HepG2 (cell line): ENCODE results near the gene ULK4. TPM values are rescaled to one million over a fixed set of nuclear protein-coding genes. Genes with fewer than 3 reads are reported as not detected.
A peak's percentile ranks its signal among the peaks of the same experiment; 100 is the strongest.

Experiments
- ATAC-seq: fragments of 200-7000 bp; cut with Tn5 transposase; 3 replicates; pipeline ENCODE4 v1.9.1; 2020; ENCODE audit warnings: mild to moderate bottlenecking, moderate library complexity
- BruUV-seq: library from RNA; stranded (reverse); fragments of 400-500 nt; replicated peaks from 2 replicates; lab custom pipeline; 2021; lab: Mats Ljungman, UMichigan
- CTCF ChIA-PET: fragments of 300-600 bp; formaldehyde crosslinking; extraction: SDS; loops from one replicate; lab custom pipeline; 2021; ENCODE audit warnings: low total read pairs, inconsistent platforms, low intra/inter-chr PET ratio; lab: Yijun Ruan, JAX
- POLR2A ChIA-PET: fragments of 350-600 bp; sonication (Branson Sonifier 250); formaldehyde crosslinking; loops from one replicate; lab custom pipeline; 2020; ENCODE audit warnings: antibody characterized with exemption, inconsistent platforms; lab: Yijun Ruan, JAX
- DNase-seq: peaks from one replicate; pipeline ENCODE4 v3.0.0-alpha.2; 2015; ENCODE audit warnings: low spot score
- FAIRE-seq: peaks from 3 replicates; lab custom pipeline; 2011; peaks lifted over from hg19 to GRCh38; lab: Jason Lieb, UNC
- H2AFZ ChIP-seq: one replicate; pipeline ENCODE4 v1.6.1; 2011; ENCODE audit warnings: low read length, inconsistent platforms
- H3K27ac ChIP-seq: fragments of 300-600 bp; 3 replicates; pipeline ENCODE4 v1.8.0; 2011; ENCODE audit warnings: mixed run types, mild to moderate bottlenecking, mixed read lengths, low read length, inconsistent platforms; ENCODE audit not compliant: insufficient read depth; ENCODE audit errors: extremely low read length
- H3K27me3 ChIP-seq, 2 experiments: fragments of 200-600 bp in 1 of 2; 2 replicates in 1 of 2; 3 replicates in 1 of 2; pipeline versions ENCODE4 v1.6.0 to v1.8.0; 2011; ENCODE audit warnings: low read length in 2 of 2, mild to moderate bottlenecking in 2 of 2, moderate library complexity in 2 of 2, inconsistent platforms in 1 of 2; ENCODE audit not compliant: insufficient read depth in 2 of 2, control insufficient read depth in 1 of 2
- H3K36me3 ChIP-seq, 2 experiments: fragments of 200-600 bp in 1 of 2; replicated peaks in 1 of 2; 2 replicates in 1 of 2; 3 replicates in 1 of 2; pipeline versions ENCODE4 v1.5.1 to v1.8.0; 2011; ENCODE audit warnings: low read length in 2 of 2, inconsistent platforms in 1 of 2; ENCODE audit not compliant: insufficient read depth in 2 of 2, control insufficient read depth in 1 of 2
- H3K4me1 ChIP-seq: 2 replicates; pipeline ENCODE4 v1.5.1; 2012; ENCODE audit warnings: low read length, inconsistent platforms; ENCODE audit not compliant: insufficient read depth
- H3K4me2 ChIP-seq: 2 replicates; pipeline ENCODE4 v1.6.0; 2011; ENCODE audit warnings: low read depth, low read length, inconsistent platforms
- H3K4me3 ChIP-seq, 3 experiments: fragments of 200-600 bp in 1 of 3; sonication (generic), shearing (Covaris generic) in 1 of 3; replicated peaks in 1 of 3; 2 replicates each; pipeline ENCODE4 v1.5.1; 2011 to 2016; ENCODE audit warnings: low read length in 3 of 3, inconsistent platforms in 2 of 3, low read depth in 2 of 3, mild to moderate bottlenecking in 2 of 3, control low read depth in 1 of 3, mixed read lengths in 1 of 3; ENCODE audit not compliant: insufficient read depth in 1 of 3
- H3K79me2 ChIP-seq: one replicate; pipeline ENCODE4 v1.6.1; 2011; ENCODE audit warnings: low read length, inconsistent platforms; ENCODE audit not compliant: insufficient read depth
- H3K9ac ChIP-seq: 2 replicates; pipeline ENCODE4 v1.6.0; 2011; ENCODE audit warnings: mild to moderate bottlenecking, low read depth, low read length, inconsistent platforms; ENCODE audit not compliant: insufficient read depth
- H3K9me3 ChIP-seq: 2 replicates; pipeline ENCODE4 v1.5.1; 2012; ENCODE audit warnings: mild to moderate bottlenecking, low read length
- H4K20me1 ChIP-seq: 2 replicates; pipeline ENCODE4 v1.6.0; 2011; ENCODE audit warnings: inconsistent platforms, mild to moderate bottlenecking, low read length, moderate library complexity; ENCODE audit not compliant: insufficient read depth
- EEA1 ChIP-seq: sonication (generic); formaldehyde crosslinking; IDR thresholded peaks from 2 replicates; pipeline ENCODE4 v1.5.1; 2020; ENCODE audit warnings: mild to moderate bottlenecking, missing genetic modification reagents, borderline replicate concordance
- RBFOX2 ChIP-seq: fragments of 200-400 bp; formaldehyde crosslinking; IDR thresholded peaks from 2 replicates; pipeline ENCODE4 v1.6.1; 2017; ENCODE audit warnings: low read depth, mild to moderate bottlenecking, low read length
- RBM22 ChIP-seq: fragments of 200-400 bp; formaldehyde crosslinking; optimal IDR thresholded peaks from 2 replicates; pipeline ENCODE3; 2017; ENCODE audit warnings: mild to moderate bottlenecking, low read length, moderate library complexity
- RFX5 ChIP-seq: IDR thresholded peaks from 2 replicates; pipeline ENCODE4 v1.6.1; 2011; ENCODE audit warnings: low read depth, low read length, improper control_type of control experiment
- ZNF160 ChIP-seq: sonication (generic); formaldehyde crosslinking; IDR thresholded peaks from 2 replicates; pipeline ENCODE4 v1.8.0; 2022; ENCODE audit warnings: mild to moderate bottlenecking, inconsistent platforms, missing genetic modification reagents
- ZNF264 ChIP-seq: sonication (generic); formaldehyde crosslinking; IDR thresholded peaks from 2 replicates; pipeline ENCODE4 v1.4.0; 2020; ENCODE audit warnings: missing genetic modification reagents
- ZNF282 ChIP-seq: fragments of 450-650 bp; IDR thresholded peaks from 2 replicates; pipeline ENCODE4 v1.6.1; 2018; ENCODE audit not compliant: partially characterized antibody
- ZNF296 ChIP-seq: sonication (generic); formaldehyde crosslinking; conservative IDR thresholded peaks from 2 replicates; pipeline ENCODE4 v1.5.0; 2020; ENCODE audit warnings: mild to moderate bottlenecking, missing genetic modification reagents
- ZNF839 ChIP-seq: sonication (generic); formaldehyde crosslinking; IDR thresholded peaks from 2 replicates; pipeline ENCODE4 v1.4.0; 2020; ENCODE audit warnings: missing genetic modification reagents, mild to moderate bottlenecking, borderline replicate concordance
- WGBS: methylation state at CpG from one replicate; pipeline ENCODE4 v1.1.6; 2017; ENCODE audit warnings: low lambda C conversion rate; 5-methylcytosine and 5-hydroxymethylcytosine counted together
- in situ Hi-C: cut with HindIII; loops from 2 replicates; pipeline ENCODE4 v1.10.0; 2017; ENCODE audit warnings: low pct_unique_long_range_greater_than_20kb; ENCODE audit not compliant: extremely low pct_ligation_motif_present
- intact Hi-C: fragments of 100-400 bp; cut with micrococcal nuclease; formaldehyde crosslinking; loops from one replicate; pipeline ENCODE4 v1.10.0; 2022; ENCODE audit not compliant: unreplicated experiment
- polyA plus RNA-seq, 8 experiments: library from polyadenylated mRNA; depleted of rRNA in 3 of 8; stranded (reverse) in 7 of 8; unstranded in 1 of 8; fragments of >200 nt; fragmentation: Illumina TruSeq in 4 of 8; extraction: Trizol in 4 of 8; gene quantifications; 2 replicates each; pipeline versions ENCODE4 v1.2.1 to v1.2.3, GENCODE V29; 2011 to 2016; ENCODE audit warnings: low read depth in 4 of 8, missing spikeins in 1 of 8, mixed read lengths in 1 of 8; ENCODE audit not compliant: insufficient read depth in 1 of 8
- total RNA-seq, 5 experiments: library from RNA; depleted of rRNA; stranded (reverse); fragments of >200 nt; fragmentation: Illumina TruSeq; extraction: Trizol; gene quantifications; 2 replicates each; pipeline ENCODE4 v1.2.3, GENCODE V29; 2016; ENCODE audit warnings: low read depth in 1 of 5
- TF ChIP-seq, protein P1 (sequence below): sonication (generic); formaldehyde crosslinking; IDR thresholded peaks from 2 replicates; pipeline ENCODE4 v1.5.1; 2020; ENCODE audit warnings: missing genetic modification reagents, mild to moderate bottlenecking, borderline replicate concordance
- TF ChIP-seq, protein P2 (sequence below): sonication (generic); formaldehyde crosslinking; conservative IDR thresholded peaks from 2 replicates; pipeline ENCODE4 v1.8.1; 2023; ENCODE audit warnings: missing genetic modification reagents
- TF ChIP-seq, protein P3 (sequence below): sonication (generic); formaldehyde crosslinking; IDR thresholded peaks from 2 replicates; pipeline ENCODE4 v1.5.1; 2020; ENCODE audit warnings: mild to moderate bottlenecking, missing genetic modification reagents, moderate library complexity

Gene ULK4
- total and polyA plus RNA-seq, 2 of the 13 experiments (the other 11 are each of a cell fraction or from before 2014, with no cell fraction given): 6.7 to 11.8 TPM

DNA sequence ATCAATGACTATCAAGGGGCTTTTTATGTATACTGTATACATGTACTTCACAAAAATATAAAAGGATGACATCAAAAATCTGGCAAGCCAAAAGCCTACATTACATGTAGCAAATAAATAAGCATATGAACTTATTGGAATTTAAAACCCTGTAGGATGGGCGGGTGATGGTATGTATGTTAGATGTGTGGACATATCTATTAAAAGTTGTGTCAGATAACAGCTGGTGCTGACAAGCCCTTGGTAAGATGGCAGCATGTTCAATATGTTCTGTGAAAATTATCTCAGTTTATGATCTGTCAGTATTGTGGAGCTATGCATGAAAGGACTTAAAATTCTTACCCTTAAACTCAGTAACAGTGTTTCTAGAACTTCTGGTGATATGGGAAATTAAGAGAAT, 742.5 kb downstream of the ULK4 start:
- FAIRE-seq: no peak
- no peak for ATAC-seq
- H3K79me2 ChIP-seq: peaks cover 99% of the 10 kb centered on the region
- in situ Hi-C loops (loop anchor here (25.0 kb wide), 1 partner anchor 632 kb away; no protein-coding TSS in a partner anchor), intact Hi-C loops (no loop called here)
- DNase-seq: no peak
- TF ChIP-seq RBFOX2 (no peak), EEA1 (CRISPR knock-in tag) (no peak), RBM22 (peak; percentile 72)
- TF ChIP-seq, protein P1, sequence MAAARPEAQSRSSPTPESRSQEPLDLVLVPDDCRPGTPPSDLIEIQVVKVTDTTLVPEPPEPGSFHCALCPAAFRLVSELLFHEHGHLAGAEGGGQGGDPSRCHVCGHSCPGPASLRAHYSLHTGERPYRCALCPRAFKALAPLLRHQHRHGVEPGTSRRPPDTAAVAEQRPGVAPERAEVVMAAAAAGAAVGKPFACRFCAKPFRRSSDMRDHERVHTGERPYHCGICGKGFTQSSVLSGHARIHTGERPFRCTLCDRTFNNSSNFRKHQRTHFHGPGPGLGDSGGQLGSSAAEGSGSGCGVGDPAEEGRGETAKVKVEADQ (CRISPR knock-in tag): no peak
- whole genome bisulfite sequencing: 100% methylated on average over 1 of the region's 1 CpG
- no peak overlapping the region for H2AFZ ChIP-seq
- ChIA-PET POLR2A (interaction anchor here (1.2 kb wide), 1 partner anchor 19 kb away, joined by 3 read pairs; no protein-coding TSS in a partner anchor), CTCF (no interaction called here)
- no peak overlapping the region for H3K4me2 ChIP-seq
- H3K9ac ChIP-seq: no peak overlapping the region
- H4K20me1 ChIP-seq: peaks cover 100% of the 10 kb centered on the region
- peaks cover 5 to 17% of the 10 kb centered on the region in 2 experiments; a peak in 4 of 5 replicates for H3K36me3 ChIP-seq
- H3K9me3 ChIP-seq: no peaks in the 10 kb centered on the region
- H3K27ac ChIP-seq: no peak overlapping the region
- H3K4me1 ChIP-seq: peaks cover 77% of the 10 kb centered on the region
- BruUV-seq: no TSS peak
- H3K27me3 ChIP-seq: no peaks in the 10 kb centered on the region
- H3K4me3 ChIP-seq: no peak overlapping the region

DNA sequence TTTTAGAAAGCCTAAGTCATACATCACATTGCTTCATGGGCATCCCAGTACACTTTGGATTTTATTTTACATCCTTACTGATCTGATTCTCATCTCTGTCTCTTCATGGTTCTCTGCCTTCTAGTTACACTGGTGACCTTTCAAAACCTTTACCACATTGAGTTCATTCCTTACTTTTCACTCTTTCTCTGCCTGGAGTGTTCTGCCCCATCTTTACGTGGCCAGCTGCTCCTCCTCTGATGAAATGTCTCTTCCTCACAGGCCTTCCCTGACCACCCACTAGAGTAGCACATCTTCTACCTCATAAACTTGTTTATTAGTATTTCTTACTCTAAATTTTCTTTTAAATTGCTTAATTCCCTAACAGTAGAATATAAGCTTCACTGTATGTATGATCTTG, 744.9 kb downstream of the ULK4 start:
- intact Hi-C loops (no loop called here), in situ Hi-C loops (loop anchor here (25.0 kb wide), 1 partner anchor 630 kb away; no protein-coding TSS in a partner anchor)
- CTCF ChIA-PET: no interaction called here
- Histone ChIP-seq H3K9ac (no peak overlapping the region), H3K27ac (no peak overlapping the region), H4K20me1 (peaks cover 100% of the 10 kb centered on the region), H3K4me2 (no peak overlapping the region), H3K4me1 (peaks cover 97% of the 10 kb centered on the region), H3K9me3 (no peaks in the 10 kb centered on the region), H3K36me3 (peaks cover under 1 to 2% of the 10 kb centered on the region in 2 experiments; a peak in 3 of 5 replicates), H2AFZ (no peak overlapping the region), H3K27me3 (no peaks in the 10 kb centered on the region), H3K79me2 (peaks cover 99% of the 10 kb centered on the region), H3K4me3 (no peak overlapping the region)
- 79% methylated on average over 1 of the region's 1 CpG for WGBS
- FAIRE-seq (no peak), ATAC-seq (no peak), DNase-seq (no peak)
- POLR2A ChIA-PET: interaction anchor here (1.7 kb wide), 1 partner anchor 18 kb away, joined by 14 read pairs; the partner anchor contains the start of gene CTNNB1
- no TSS peak for BruUV-seq
- TF ChIP-seq ZNF282: no peak
- TF ChIP-seq, protein P2, sequence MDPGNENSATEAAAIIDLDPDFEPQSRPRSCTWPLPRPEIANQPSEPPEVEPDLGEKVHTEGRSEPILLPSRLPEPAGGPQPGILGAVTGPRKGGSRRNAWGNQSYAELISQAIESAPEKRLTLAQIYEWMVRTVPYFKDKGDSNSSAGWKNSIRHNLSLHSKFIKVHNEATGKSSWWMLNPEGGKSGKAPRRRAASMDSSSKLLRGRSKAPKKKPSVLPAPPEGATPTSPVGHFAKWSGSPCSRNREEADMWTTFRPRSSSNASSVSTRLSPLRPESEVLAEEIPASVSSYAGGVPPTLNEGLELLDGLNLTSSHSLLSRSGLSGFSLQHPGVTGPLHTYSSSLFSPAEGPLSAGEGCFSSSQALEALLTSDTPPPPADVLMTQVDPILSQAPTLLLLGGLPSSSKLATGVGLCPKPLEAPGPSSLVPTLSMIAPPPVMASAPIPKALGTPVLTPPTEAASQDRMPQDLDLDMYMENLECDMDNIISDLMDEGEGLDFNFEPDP (CRISPR knock-in tag): no peak
- no peak for TF ChIP-seq ZNF296
- no peak for TF ChIP-seq RFX5
- no peak for TF ChIP-seq ZNF160 (CRISPR knock-in tag)
- TF ChIP-seq, protein P3, sequence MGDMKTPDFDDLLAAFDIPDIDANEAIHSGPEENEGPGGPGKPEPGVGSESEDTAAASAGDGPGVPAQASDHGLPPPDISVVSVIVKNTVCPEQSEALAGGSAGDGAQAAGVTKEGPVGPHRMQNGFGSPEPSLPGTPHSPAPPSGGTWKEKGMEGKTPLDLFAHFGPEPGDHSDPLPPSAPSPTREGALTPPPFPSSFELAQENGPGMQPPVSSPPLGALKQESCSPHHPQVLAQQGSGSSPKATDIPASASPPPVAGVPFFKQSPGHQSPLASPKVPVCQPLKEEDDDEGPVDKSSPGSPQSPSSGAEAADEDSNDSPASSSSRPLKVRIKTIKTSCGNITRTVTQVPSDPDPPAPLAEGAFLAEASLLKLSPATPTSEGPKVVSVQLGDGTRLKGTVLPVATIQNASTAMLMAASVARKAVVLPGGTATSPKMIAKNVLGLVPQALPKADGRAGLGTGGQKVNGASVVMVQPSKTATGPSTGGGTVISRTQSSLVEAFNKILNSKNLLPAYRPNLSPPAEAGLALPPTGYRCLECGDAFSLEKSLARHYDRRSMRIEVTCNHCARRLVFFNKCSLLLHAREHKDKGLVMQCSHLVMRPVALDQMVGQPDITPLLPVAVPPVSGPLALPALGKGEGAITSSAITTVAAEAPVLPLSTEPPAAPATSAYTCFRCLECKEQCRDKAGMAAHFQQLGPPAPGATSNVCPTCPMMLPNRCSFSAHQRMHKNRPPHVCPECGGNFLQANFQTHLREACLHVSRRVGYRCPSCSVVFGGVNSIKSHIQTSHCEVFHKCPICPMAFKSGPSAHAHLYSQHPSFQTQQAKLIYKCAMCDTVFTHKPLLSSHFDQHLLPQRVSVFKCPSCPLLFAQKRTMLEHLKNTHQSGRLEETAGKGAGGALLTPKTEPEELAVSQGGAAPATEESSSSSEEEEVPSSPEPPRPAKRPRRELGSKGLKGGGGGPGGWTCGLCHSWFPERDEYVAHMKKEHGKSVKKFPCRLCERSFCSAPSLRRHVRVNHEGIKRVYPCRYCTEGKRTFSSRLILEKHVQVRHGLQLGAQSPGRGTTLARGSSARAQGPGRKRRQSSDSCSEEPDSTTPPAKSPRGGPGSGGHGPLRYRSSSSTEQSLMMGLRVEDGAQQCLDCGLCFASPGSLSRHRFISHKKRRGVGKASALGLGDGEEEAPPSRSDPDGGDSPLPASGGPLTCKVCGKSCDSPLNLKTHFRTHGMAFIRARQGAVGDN (CRISPR knock-in tag): no peak
- TF ChIP-seq ZNF264: no peak
- no peak for TF ChIP-seq ZNF839
